HG03342 (cell line): ENCODE results near the gene SLC25A21.
"Not testable (repeated sequence)": the region's sequence is repeated elsewhere in the genome, so short reads cannot be mapped to it uniquely, and the experiment has no call there.

Source experiments
- ATAC-seq: cut with Tn5 transposase; IDR thresholded peaks from one replicate; pipeline ENCODE4 v1.9.1; 2021; ENCODE audit warnings: mild to moderate bottlenecking, moderate library complexity; ENCODE audit not compliant: unreplicated experiment

Gene SLC25A21

DNA sequence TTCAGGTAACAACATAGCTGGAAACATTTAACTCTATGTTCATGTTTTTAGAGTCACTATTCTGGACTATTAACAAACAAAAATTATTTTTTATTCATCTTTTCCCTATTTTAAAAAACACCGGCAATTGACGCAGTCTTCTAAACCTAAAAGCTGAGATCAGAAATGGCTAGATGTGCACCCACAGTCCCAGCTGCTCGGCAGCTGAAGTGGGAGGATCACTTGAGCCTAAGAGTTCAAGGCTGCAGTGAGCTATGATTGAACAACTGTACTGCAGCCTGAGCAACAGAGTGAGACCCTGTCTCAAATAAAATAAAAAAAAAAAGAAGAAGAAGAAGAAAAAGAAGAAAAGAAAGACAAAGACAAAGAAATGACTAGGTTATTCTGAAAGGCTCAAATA is 446.3 kb downstream of the SLC25A21 start:
- ATAC-seq: no peak

DNA sequence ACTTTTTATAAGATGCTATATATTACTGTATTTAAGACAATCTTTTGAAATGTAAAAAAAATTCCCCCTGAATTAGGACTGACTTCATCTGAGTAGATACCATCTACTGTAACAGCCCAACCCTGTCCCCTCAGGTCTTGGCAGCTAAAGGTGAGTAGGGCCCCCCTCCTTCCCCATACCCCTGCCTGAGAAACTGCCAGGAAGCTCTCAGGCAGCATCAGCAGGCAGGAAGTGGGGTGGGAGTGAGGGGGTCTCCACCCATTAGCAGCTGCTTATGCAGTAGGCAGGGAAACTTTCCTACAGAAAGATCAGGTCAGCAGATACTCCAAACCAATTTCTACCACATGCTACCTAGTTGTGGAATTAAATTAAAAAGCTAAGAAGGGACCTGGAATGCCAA is 448.2 kb downstream of the SLC25A21 start:
- no peak for ATAC-seq

DNA sequence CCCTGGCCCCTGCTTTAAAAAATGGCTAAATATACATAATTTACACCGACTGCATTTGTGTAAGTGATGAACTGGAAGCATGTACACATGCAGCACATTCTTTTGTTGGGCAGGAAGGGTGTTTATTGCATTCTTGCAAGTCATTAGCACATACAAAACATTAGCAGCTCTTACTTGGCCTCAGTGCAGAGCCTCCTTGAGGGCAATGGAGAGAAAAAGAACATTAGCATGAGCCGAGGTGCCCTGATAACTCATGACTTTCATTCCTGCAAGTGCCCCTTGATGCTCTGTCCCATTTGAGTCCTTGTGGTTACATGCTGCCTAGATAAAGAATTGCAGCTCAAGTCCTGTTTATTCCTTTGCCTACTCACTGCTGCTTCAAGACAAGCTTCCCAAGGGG is 448.9 kb downstream of the SLC25A21 start:
- ATAC-seq: no peak

DNA sequence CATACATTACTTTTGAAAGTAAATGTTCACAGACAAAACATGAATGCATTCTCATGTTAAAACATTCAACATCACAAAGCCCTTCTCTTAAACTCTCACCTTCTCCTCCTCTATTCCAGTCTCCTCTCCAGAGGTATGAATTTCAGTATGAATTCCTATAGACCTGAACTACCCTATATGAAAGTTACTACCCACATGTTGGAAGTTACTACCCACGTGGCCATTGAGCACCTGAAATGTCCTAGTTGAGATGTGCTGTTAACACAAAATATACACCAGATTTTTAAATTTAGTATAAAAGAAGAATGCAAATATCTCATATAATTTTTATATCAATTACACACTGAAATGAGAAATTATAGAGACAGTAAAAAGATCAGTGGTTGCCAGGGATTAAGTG is 450.5 kb downstream of the SLC25A21 start:
- no peak for ATAC-seq

DNA sequence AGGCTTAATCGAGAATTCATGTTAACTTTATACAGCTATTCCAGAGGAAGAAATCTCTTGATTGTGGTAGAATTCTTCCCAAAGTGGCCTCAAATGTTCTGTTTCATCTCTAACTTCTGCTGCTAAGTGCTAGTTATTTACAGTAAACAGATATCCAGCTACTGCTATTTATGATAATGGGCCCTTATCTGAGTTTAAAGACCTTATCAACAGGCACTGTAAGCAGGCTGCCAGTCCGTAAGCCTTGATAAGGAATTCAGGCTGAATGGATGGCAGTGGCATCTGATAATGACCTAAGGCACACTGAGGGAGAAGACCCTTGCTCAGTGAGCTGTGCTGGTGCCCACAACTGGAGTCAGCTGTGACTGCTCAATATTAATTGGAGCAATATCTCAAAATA is 451.7 kb downstream of the SLC25A21 start:
- no peak for ATAC-seq

GRCh38 chr14:36719823-36720222 is 452.6 kb downstream of the SLC25A21 start:
- no peak for ATAC-seq

DNA sequence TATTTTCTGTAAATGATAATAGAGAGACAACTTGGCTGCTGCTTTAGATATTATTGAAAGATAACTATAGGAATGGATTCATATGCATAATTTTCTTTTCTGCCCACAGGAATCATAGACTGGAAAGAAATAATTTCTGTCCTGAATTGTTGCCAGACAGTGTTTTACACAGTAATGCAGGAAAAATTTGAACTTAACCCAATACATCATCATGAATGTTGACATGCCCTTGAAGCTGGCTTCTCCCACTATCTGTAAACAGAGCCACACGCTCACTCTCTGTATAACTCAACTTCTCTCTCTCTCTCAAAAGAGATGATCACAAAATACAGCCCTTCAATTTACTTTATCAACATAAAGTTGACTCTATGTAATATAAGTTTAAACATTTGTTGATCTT is 454.2 kb downstream of the SLC25A21 start:
- ATAC-seq: no peak

GRCh38 chr14:36717363-36717762 is 455.0 kb downstream of the SLC25A21 start:
- no peak for ATAC-seq

GRCh38 chr14:36716614-36717184 is 455.7 kb downstream of the SLC25A21 start:
- ATAC-seq: no peak

- no peak for ATAC-seq
These were observed 458.3 kb downstream of the SLC25A21 start for GRCh38 chr14:36713960-36714703.

- ATAC-seq: no peak
These were observed 464.8 kb downstream of the SLC25A21 start for GRCh38 chr14:36707570-36707969.

DNA sequence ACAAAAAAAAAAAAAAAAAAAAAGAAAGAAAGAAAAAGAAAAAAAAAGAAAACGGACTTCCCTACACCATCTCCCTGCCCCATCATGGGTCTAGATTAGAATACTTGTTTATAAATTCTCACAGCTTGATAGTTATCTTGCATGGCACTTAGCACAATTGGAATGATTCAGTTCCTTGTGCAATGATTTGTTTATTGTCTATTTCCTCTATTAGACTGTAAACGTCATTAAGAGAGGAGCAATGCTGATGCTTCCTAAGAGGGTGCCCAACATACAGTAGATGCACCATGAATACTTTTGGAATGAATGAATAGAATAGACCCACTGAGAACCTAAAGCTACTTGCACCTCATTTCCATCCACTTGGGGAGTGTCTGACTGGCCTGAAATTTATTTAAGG is 469.9 kb downstream of the SLC25A21 start:
- no peak for ATAC-seq

GRCh38 chr14:36701132-36701531 is 471.3 kb downstream of the SLC25A21 start:
- no peak for ATAC-seq

- ATAC-seq: no peak
These were observed 471.8 kb downstream of the SLC25A21 start for GRCh38 chr14:36700651-36701050.

DNA sequence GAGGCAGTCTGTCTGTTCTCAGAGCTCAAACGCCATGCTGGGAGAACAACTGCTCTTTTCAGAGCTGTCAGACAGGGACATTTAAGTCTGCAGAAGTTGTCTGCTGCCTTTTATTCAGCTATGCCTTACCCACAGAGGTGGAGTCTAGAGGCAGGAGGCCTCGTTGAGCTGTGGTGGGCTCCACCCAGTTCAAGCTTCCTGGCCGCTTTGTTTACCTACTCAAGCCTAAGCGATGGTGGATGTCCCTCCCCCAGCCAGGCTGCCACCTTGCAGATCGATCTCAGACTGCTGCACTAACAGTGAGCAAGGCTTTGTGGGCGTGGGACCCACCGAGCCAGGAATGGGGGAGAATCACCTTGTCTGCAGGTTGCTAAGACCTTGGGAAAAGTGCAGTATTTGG is 473.0 kb downstream of the SLC25A21 start:
- ATAC-seq: not testable (repeated sequence)

DNA sequence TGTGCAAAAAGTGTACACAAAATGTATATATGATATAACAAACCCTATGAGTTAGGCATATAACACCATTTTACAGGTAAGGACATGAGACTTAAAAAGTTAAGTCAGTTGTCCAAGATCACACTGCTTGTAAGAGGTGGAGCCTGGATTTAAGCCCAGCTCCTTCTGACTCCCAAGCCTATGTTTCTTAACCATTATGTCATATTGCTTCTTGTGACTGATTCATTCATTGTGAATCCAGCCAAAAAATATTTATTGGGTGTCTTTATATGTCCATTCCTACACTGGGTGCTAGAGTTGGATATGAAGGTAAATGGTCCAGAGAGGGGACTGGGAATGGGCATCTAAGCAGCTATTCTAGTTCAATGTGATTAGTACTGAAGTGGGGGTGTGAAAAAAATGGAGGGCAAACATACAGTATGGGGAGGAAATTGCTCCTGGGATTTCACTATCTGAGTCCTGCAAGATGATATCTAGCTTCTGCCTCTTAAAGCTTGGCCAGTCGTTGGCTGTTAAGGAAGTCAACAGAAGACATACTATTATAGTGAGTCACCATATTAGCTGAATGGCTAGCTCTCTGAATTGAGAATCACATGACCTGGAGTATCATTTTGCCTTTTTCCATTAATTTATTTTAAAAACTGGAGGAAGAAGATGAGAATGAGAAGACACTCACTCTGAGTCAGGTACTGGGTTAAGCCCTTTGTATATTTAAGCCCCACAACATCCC is 481.9 kb downstream of the SLC25A21 start:
- no peak for ATAC-seq

GRCh38 chr14:36684946-36685345 is 487.5 kb downstream of the SLC25A21 start:
- ATAC-seq: no peak

DNA sequence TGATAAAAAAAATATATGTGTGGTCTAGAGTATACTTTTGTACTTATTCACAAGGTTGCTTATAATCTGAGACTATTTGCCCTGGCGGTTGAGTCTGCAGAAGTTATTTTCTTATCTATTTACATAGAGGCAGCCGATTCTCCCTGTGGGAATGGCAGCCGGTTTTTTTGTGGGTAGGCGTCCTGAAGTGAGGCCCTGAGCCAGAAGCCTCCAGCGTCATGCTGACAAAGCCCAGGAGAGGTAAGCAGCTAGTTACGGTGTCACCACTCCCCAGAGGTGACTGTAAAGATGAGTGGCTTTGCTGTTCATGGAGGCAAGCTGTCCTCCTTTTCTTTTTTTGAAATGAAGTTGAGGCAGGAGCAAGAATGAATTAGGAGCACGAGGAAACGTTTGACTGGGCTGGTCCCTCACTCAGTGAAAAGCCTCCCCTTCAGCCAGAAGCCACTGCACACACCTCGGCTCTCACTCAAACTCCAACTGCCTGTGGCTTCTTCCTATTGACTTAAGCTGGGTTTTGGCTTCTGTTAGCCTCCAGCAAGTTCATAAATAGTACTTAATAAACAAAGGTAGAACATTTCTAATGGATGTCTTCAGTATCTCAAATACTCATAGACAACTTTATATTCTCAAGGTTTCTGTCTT is 489.2 kb downstream of the SLC25A21 start:
- ATAC-seq: no peak

DNA sequence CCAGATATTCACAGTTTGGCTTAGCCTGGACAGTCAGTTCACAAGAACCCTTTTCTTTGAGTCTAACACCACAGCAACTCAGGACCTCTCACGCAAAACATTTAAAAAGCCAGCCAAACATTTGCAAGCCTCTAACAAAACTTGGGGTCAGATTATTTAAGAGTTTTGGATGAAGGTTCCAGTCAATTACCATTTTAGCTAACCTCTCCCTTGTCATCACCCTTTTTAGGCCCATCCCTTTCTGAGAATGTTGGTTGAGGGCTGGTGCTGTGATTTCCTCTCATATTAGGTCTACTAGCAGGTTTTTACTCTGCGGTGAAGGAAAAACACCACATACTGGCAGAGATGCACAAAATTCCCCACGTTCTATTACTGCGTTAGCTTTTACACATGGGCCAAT is 490.1 kb downstream of the SLC25A21 start:
- ATAC-seq: no peak

DNA sequence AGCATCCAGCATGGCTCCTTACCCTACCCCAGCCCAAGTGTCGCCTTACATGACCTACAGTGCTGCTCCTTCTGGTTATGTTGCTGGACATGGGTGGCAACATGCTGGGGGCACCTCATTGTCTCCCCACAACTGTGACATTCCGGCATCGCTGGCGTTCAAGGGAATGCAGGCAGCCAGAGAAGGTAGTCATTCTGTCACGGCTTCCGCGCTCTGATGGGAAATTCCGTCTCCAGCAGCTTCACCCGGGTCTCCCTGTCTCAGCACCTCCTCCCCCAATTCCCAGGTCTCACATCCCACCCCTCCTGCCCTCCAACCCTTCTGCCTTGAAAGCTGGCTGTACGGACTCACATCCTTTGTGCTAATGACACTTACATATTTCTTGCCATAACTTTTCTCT is 496.2 kb downstream of the SLC25A21 start:
- no peak for ATAC-seq

GRCh38 chr14:36675581-36675980 is 496.8 kb downstream of the SLC25A21 start:
- ATAC-seq: no peak

DNA sequence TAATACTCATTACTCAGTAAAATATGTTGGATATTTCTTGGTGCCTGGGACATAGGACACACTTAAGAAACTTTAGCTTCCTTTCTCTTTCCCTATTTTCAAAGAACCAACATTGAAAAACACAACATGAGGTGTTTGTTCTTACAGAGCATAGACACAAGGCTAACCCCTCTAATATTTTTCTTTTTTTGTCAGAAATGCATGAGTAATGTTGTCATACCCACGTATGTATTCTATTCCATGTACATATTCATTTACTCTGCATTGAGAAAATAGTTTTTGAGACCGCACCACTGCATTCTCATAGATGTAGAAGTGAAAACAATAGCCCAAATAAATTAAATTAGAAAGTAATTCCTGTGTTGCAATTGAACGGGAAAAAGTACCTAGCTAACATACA is 497.7 kb downstream of the SLC25A21 start:
- ATAC-seq: no peak
